Measurements from ENCODE around the gene SETD7.

The SETD7 gene

GRCh38 chr4:139553751-139554641 lies 2.0 kb downstream of the SETD7 start:
- H3K27ac ChIP-seq = peak overlapping the region; percentile 98
- no peaks in the 10 kb centered on the region for H3K9me3 ChIP-seq
- no peaks in the 10 kb centered on the region for H3K36me3 ChIP-seq
- H4K20me1 ChIP-seq = peaks cover 59% of the 10 kb centered on the region
- no peak for TF ChIP-seq Cebpa-rat (IDR thresholded peaks at IDR 0.05)
- peak overlapping the region; percentile 98 for H3K4me3 ChIP-seq
- peak overlapping the region; percentile 95 for H3K9ac ChIP-seq
- peaks cover 27% of the 10 kb centered on the region for H3K27me3 ChIP-seq
- peak overlapping the region; percentile 88 for H3K4me2 ChIP-seq
- H3K4me1 ChIP-seq = peaks cover 65% of the 10 kb centered on the region

GRCh38 chr4:139552517-139553307 lies 3.3 kb downstream of the SETD7 start:
- Histone ChIP-seq H3K9me3 (no peaks in the 10 kb centered on the region), H3K27ac (no peak overlapping the region), H3K4me2 (peak overlapping the region; percentile 88), H4K20me1 (peaks cover 72% of the 10 kb centered on the region), H3K27me3 (peaks cover 14% of the 10 kb centered on the region), H3K4me1 (peaks cover 63% of the 10 kb centered on the region), H3K4me3 (no peak overlapping the region), H3K36me3 (peaks cover 7% of the 10 kb centered on the region; the same call in 1 of the 2 replicates), H3K9ac (no peak overlapping the region)
- TF ChIP-seq Cebpa-rat (IDR thresholded peaks at IDR 0.05) = no peak

GRCh38 chr4:139550724-139551429 lies 5.1 kb downstream of the SETD7 start:
- Histone ChIP-seq H3K36me3 (peaks cover 21% of the 10 kb centered on the region), H4K20me1 (peaks cover 91% of the 10 kb centered on the region), H3K4me3 (no peak overlapping the region), H3K27me3 (no peaks in the 10 kb centered on the region), H3K27ac (no peak overlapping the region), H3K4me2 (peak overlapping the region; percentile 10), H3K9ac (no peak overlapping the region), H3K9me3 (no peaks in the 10 kb centered on the region), H3K4me1 (peaks cover 56% of the 10 kb centered on the region)
- TF ChIP-seq Cebpa-rat (IDR thresholded peaks at IDR 0.05) = no peak

GRCh38 chr4:139547979-139548378 lies 8.0 kb downstream of the SETD7 start:
- Histone ChIP-seq H3K4me2 (no peak overlapping the region), H4K20me1 (peaks cover 97% of the 10 kb centered on the region), H3K36me3 (peaks cover 49% of the 10 kb centered on the region), H3K4me3 (no peak overlapping the region), H3K27ac (no peak overlapping the region), H3K9ac (no peak overlapping the region), H3K27me3 (no peaks in the 10 kb centered on the region), H3K4me1 (peaks cover 38% of the 10 kb centered on the region), H3K9me3 (no peaks in the 10 kb centered on the region)
- no peak for TF ChIP-seq Cebpa-rat (IDR thresholded peaks at IDR 0.05)

- Histone ChIP-seq H3K9me3 (no peaks in the 10 kb centered on the region), H3K27ac (no peak overlapping the region), H4K20me1 (peaks cover 97% of the 10 kb centered on the region), H3K4me1 (no peaks in the 10 kb centered on the region), H3K4me2 (no peak overlapping the region), H3K36me3 (peaks cover 80% of the 10 kb centered on the region), H3K4me3 (no peak overlapping the region), H3K9ac (no peak overlapping the region), H3K27me3 (no peaks in the 10 kb centered on the region)
- no peak for TF ChIP-seq Cebpa-rat (IDR thresholded peaks at IDR 0.05)
These were observed 15.4 kb downstream of the SETD7 start for GRCh38 chr4:139540632-139541031.

- TF ChIP-seq Cebpa-rat (IDR thresholded peaks at IDR 0.05) = no peak
- H3K4me2 ChIP-seq = no peak overlapping the region
- no peaks in the 10 kb centered on the region for H3K27me3 ChIP-seq
- no peak overlapping the region for H3K4me3 ChIP-seq
- H3K9me3 ChIP-seq = no peaks in the 10 kb centered on the region
- H3K36me3 ChIP-seq = peaks cover 80% of the 10 kb centered on the region
- no peak overlapping the region for H3K9ac ChIP-seq
- peaks cover 97% of the 10 kb centered on the region for H4K20me1 ChIP-seq
- no peak overlapping the region for H3K27ac ChIP-seq
- no peaks in the 10 kb centered on the region for H3K4me1 ChIP-seq
These were observed 15.9 kb downstream of the SETD7 start for GRCh38 chr4:139540161-139540560.

GRCh38 chr4:139537292-139537691 lies 18.7 kb downstream of the SETD7 start:
- Histone ChIP-seq H3K27me3 (no peaks in the 10 kb centered on the region), H3K4me2 (no peak overlapping the region), H3K4me1 (no peaks in the 10 kb centered on the region), H3K9me3 (no peaks in the 10 kb centered on the region), H3K9ac (no peak overlapping the region), H4K20me1 (peaks cover 100% of the 10 kb centered on the region), H3K36me3 (peaks cover 84% of the 10 kb centered on the region), H3K27ac (no peak overlapping the region), H3K4me3 (no peak overlapping the region)
- TF ChIP-seq Cebpa-rat (IDR thresholded peaks at IDR 0.05) = no peak

- Histone ChIP-seq H3K36me3 (peaks cover 84% of the 10 kb centered on the region), H3K27me3 (no peaks in the 10 kb centered on the region), H3K4me3 (no peak overlapping the region), H3K4me2 (no peak overlapping the region), H3K4me1 (no peaks in the 10 kb centered on the region), H3K9ac (no peak overlapping the region), H3K27ac (no peak overlapping the region), H3K9me3 (no peaks in the 10 kb centered on the region), H4K20me1 (peaks cover 98% of the 10 kb centered on the region)
- no peak for TF ChIP-seq Cebpa-rat (IDR thresholded peaks at IDR 0.05)
These were observed 20.2 kb downstream of the SETD7 start for GRCh38 chr4:139535871-139536234.

GRCh38 chr4:139535228-139535870 lies 20.7 kb downstream of the SETD7 start:
- no peak overlapping the region for H3K27ac ChIP-seq
- no peak overlapping the region for H3K4me3 ChIP-seq
- peaks cover 80% of the 10 kb centered on the region for H3K36me3 ChIP-seq
- H3K27me3 ChIP-seq = no peaks in the 10 kb centered on the region
- H3K9ac ChIP-seq = no peak overlapping the region
- H3K4me1 ChIP-seq = no peaks in the 10 kb centered on the region
- no peaks in the 10 kb centered on the region for H3K9me3 ChIP-seq
- no peak overlapping the region for H3K4me2 ChIP-seq
- peaks cover 98% of the 10 kb centered on the region for H4K20me1 ChIP-seq
- no peak for TF ChIP-seq Cebpa-rat (IDR thresholded peaks at IDR 0.05)
